Stimulated activated CD8-positive, alpha-beta memory T cell treated with anti-CD3 and anti-CD28 coated beads, Interleukin-12 subunit alpha, Interleukin-12 subunit beta, amount 100 ng/mL, for 24 hours (primary cell): Measurements from ENCODE around the gene PITRM1.

Experiments
- DNase-seq: peaks from one replicate; pipeline ENCODE4 v3.0.0-alpha.2; 2020; ENCODE audit errors: extremely low read depth

The PITRM1 gene

GRCh38 chr10:3167611-3168330 is 4.8 kb downstream of the PITRM1 start:
- no peak for DNase-seq

- no peak for DNase-seq
Observed at GRCh38 chr10:3166496-3167290, 5.9 kb downstream of the PITRM1 start.

GRCh38 chr10:3165196-3165595 is 7.4 kb downstream of the PITRM1 start:
- no peak for DNase-seq

GRCh38 chr10:3163879-3164278 is 8.7 kb downstream of the PITRM1 start:
- no peak for DNase-seq

GRCh38 chr10:3162533-3162932 is 10.0 kb downstream of the PITRM1 start:
- DNase-seq: no peak

- DNase-seq: no peak
Observed at GRCh38 chr10:3159152-3159551, 13.4 kb downstream of the PITRM1 start.

GRCh38 chr10:3154666-3155065 is 17.9 kb downstream of the PITRM1 start:
- DNase-seq: no peak

GRCh38 chr10:3152566-3152935 is 20.0 kb downstream of the PITRM1 start:
- no peak for DNase-seq

GRCh38 chr10:3151889-3152565 is 20.6 kb downstream of the PITRM1 start:
- DNase-seq: no peak

- DNase-seq: no peak
Observed at GRCh38 chr10:3150961-3151360, 21.6 kb downstream of the PITRM1 start.

- DNase-seq: no peak
Observed at GRCh38 chr10:3150366-3150765, 22.2 kb downstream of the PITRM1 start.

- no peak for DNase-seq
Observed at GRCh38 chr10:3149918-3150317, 22.7 kb downstream of the PITRM1 start.

GRCh38 chr10:3148994-3149393 is 23.6 kb downstream of the PITRM1 start:
- DNase-seq: no peak

- no peak for DNase-seq
Observed at GRCh38 chr10:3148041-3148440, 24.5 kb downstream of the PITRM1 start.

- DNase-seq: no peak
Observed at GRCh38 chr10:3147117-3147820, 25.3 kb downstream of the PITRM1 start.

GRCh38 chr10:3146289-3146688 is 26.3 kb downstream of the PITRM1 start:
- no peak for DNase-seq

- no peak for DNase-seq
Observed at GRCh38 chr10:3145366-3145765, 27.2 kb downstream of the PITRM1 start.

GRCh38 chr10:3143791-3144434 is 28.7 kb downstream of the PITRM1 start:
- DNase-seq: no peak

- DNase-seq: no peak
Observed at GRCh38 chr10:3143366-3143765, 29.2 kb downstream of the PITRM1 start.

- no peak for DNase-seq
Observed at GRCh38 chr10:3142146-3142875, 30.3 kb downstream of the PITRM1 start.
